DMS 273 (cell line): ENCODE results near the gene GAK.

Experiments
- DNase-seq: peaks from one replicate; lab custom pipeline; 2025; ENCODE audit not compliant: unreplicated experiment; lab: John Stamatoyannopoulos, UW

GAK gene

GRCh38 chr4:964346-965025 is 32.4 kb upstream of the GAK start:
- no peak for DNase-seq

GRCh38 chr4:963276-964225 is 31.4 kb upstream of the GAK start:
- DNase-seq: no peak

- DNase-seq: no peak
Observed at GRCh38 chr4:962231-963208, 30.4 kb upstream of the GAK start.

GRCh38 chr4:961351-962230 is 29.5 kb upstream of the GAK start:
- DNase-seq: no peak

- no peak for DNase-seq
Observed at GRCh38 chr4:960636-961350, 28.7 kb upstream of the GAK start.

- DNase-seq: no peak
Observed at GRCh38 chr4:960140-960635, 28.1 kb upstream of the GAK start.

- no peak for DNase-seq
Observed at GRCh38 chr4:959338-960139, 27.4 kb upstream of the GAK start.

- DNase-seq: no peak
Observed at GRCh38 chr4:958696-959337, 26.7 kb upstream of the GAK start.

- DNase-seq: no peak
Observed at GRCh38 chr4:958314-958665, 26.2 kb upstream of the GAK start.

GRCh38 chr4:957581-958313 is 25.6 kb upstream of the GAK start:
- no peak for DNase-seq

GRCh38 chr4:957231-957580 is 25.1 kb upstream of the GAK start:
- no peak for DNase-seq

- DNase-seq: no peak
Observed at GRCh38 chr4:956531-957230, 24.6 kb upstream of the GAK start.

- DNase-seq: no peak
Observed at GRCh38 chr4:955931-956381, 23.8 kb upstream of the GAK start.

- DNase-seq: no peak
Observed at GRCh38 chr4:955161-955921, 23.2 kb upstream of the GAK start.

- no peak for DNase-seq
Observed at GRCh38 chr4:954211-955020, 22.3 kb upstream of the GAK start.
